GM23338 (cell line): ENCODE results near the gene PDCD2L. TPM values are rescaled to one million over a fixed set of nuclear protein-coding genes. Genes with fewer than 3 reads are reported as not detected.

Experiments used
- ATAC-seq: fragments of 200-7000 bp; cut with Tn5 transposase; 3 replicates; pipeline ENCODE4 v1.9.1; 2020
- DNase-seq: peaks from one replicate; pipeline ENCODE4 v3.0.0-alpha.2; 2015; ENCODE audit warnings: low spot score
- H2AFZ ChIP-seq: fragments of 200-600 bp; sonication (generic); 2 replicates; pipeline ENCODE4 v1.8.0; 2016; ENCODE audit warnings: antibody characterized with exemption, mild to moderate bottlenecking, moderate library complexity
- H3F3A ChIP-seq: fragments of 200-600 bp; sonication (generic); replicated peaks from 2 replicates; pipeline ENCODE4 v1.8.0; 2017; ENCODE audit warnings: antibody characterized with exemption, mixed run types, low read depth
- H3K27ac ChIP-seq: fragments of 200-600 bp; sonication (generic); 2 replicates; pipeline ENCODE4 v1.6.1; 2016; ENCODE audit warnings: low read depth
- H3K27me3 ChIP-seq: fragments of 200-600 bp; sonication (generic); 2 replicates; pipeline ENCODE4 v1.8.0; 2016; ENCODE audit warnings: mild to moderate bottlenecking, mixed run types, moderate library complexity; ENCODE audit not compliant: insufficient read depth
- H3K36me3 ChIP-seq: fragments of 200-600 bp; sonication (generic); 2 replicates; pipeline ENCODE4 v1.8.0; 2016; ENCODE audit warnings: mild to moderate bottlenecking; ENCODE audit not compliant: insufficient read depth
- H3K4me1 ChIP-seq: fragments of 200-600 bp; sonication (generic); 2 replicates; pipeline ENCODE4 v1.8.0; 2016; ENCODE audit warnings: mild to moderate bottlenecking, moderate library complexity; ENCODE audit not compliant: insufficient read depth
- H3K4me2 ChIP-seq: fragments of 200-600 bp; sonication (generic); 2 replicates; pipeline ENCODE4 v1.7.1; 2017; ENCODE audit warnings: mixed run types
- H3K4me3 ChIP-seq: fragments of 200-600 bp; sonication (generic); 2 replicates; pipeline ENCODE4 v1.6.1; 2016; ENCODE audit warnings: mixed run types
- H3K79me2 ChIP-seq: fragments of 200-600 bp; sonication (generic); replicated peaks from 2 replicates; pipeline ENCODE4 v1.8.0; 2017; ENCODE audit warnings: mild to moderate bottlenecking; ENCODE audit not compliant: insufficient read depth
- H3K9me2 ChIP-seq: fragments of 200-600 bp; sonication (generic); 2 replicates; pipeline ENCODE4 v1.8.0; 2017; ENCODE audit not compliant: insufficient read depth
- H4K20me1 ChIP-seq: fragments of 200-600 bp; sonication (generic); replicated peaks from 2 replicates; pipeline ENCODE4 v1.8.0; 2017; ENCODE audit warnings: mild to moderate bottlenecking; ENCODE audit not compliant: insufficient read depth
- H3K27ac Mint-ChIP-seq: 2 replicates; pipeline ENCODE4 v1.8.0; 2020; ENCODE audit warnings: inconsistent platforms, mild to moderate bottlenecking, moderate library complexity, mixed read lengths
- H3K27me3 Mint-ChIP-seq: 3 replicates; pipeline ENCODE4 v1.8.0; 2022; ENCODE audit warnings: low read depth, mild to moderate bottlenecking, moderate library complexity, mixed read lengths, inconsistent platforms; ENCODE audit not compliant: insufficient read depth, poor library complexity
- H3K36me3 Mint-ChIP-seq: 3 replicates; pipeline ENCODE4 v1.8.0; 2021; ENCODE audit warnings: low read depth, mild to moderate bottlenecking, inconsistent platforms, moderate library complexity, mixed read lengths
- H3K4me1 Mint-ChIP-seq: 3 replicates; pipeline ENCODE4 v1.8.0; 2020; ENCODE audit warnings: mild to moderate bottlenecking, inconsistent platforms, mixed read lengths
- H3K4me3 Mint-ChIP-seq: 3 replicates; pipeline ENCODE4 v1.8.0; 2021; ENCODE audit warnings: moderate library complexity, mild to moderate bottlenecking, inconsistent platforms, mixed read lengths
- H3K9me3 Mint-ChIP-seq: 3 replicates; pipeline ENCODE4 v1.8.0; 2020; ENCODE audit warnings: moderate library complexity, mild to moderate bottlenecking, inconsistent platforms, mixed read lengths
- CREB1 ChIP-seq: fragments of 250-450 bp; sonication (Bioruptor Pico); IDR thresholded peaks from 2 replicates; pipeline ENCODE4 v1.5.0; 2020; ENCODE audit warnings: low read depth, mild to moderate bottlenecking, moderate library complexity
- EZH2 ChIP-seq: fragments of 200-600 bp; sonication (generic); IDR thresholded peaks from one replicate; pipeline ENCODE4 v1.8.0; 2017; ENCODE audit warnings: antibody characterized with exemption, mild to moderate bottlenecking, low read depth; ENCODE audit not compliant: unreplicated experiment
- JUNB ChIP-seq: IDR thresholded peaks from one replicate; pipeline ENCODE4 v1.6.1; 2016; ENCODE audit warnings: antibody characterized with exemption; ENCODE audit not compliant: unreplicated experiment
- STAT1 ChIP-seq: IDR thresholded peaks from one replicate; pipeline ENCODE4 v1.6.1; 2016; ENCODE audit warnings: antibody characterized with exemption; ENCODE audit not compliant: unreplicated experiment
- ZNF114 ChIP-seq: fragments of 250-450 bp; sonication (Bioruptor Pico); IDR thresholded peaks from 2 replicates; pipeline ENCODE4 v1.5.0; 2020; ENCODE audit warnings: mild to moderate bottlenecking, moderate library complexity
- polyA plus RNA-seq: library from polyadenylated mRNA; unstranded; fragments of >200 nt; fragmentation: Nextera tagmentation; extraction: Ambion mirVana; gene quantifications from 2 replicates; pipeline ENCODE4 v1.2.1, GENCODE V29; 2016
- total RNA-seq: library from RNA; depleted of rRNA; stranded (reverse); fragments of >200 nt; shearing (Covaris generic); gene quantifications from 2 replicates; pipeline ENCODE4 v1.2.3, GENCODE V29; 2014
- TF ChIP-seq, protein P1 (sequence below), 2 experiments: fragments of 200-600 bp in 1 of 2; sonication (generic) in 1 of 2; conservative IDR thresholded peaks; 2 replicates each; pipeline versions ENCODE4 v1.5.1 to v1.6.1; 2016 to 2017; ENCODE audit warnings: antibody characterized with exemption in 2 of 2, low read depth in 2 of 2, mild to moderate bottlenecking in 2 of 2, moderate library complexity in 1 of 2
- TF ChIP-seq, protein P2 (sequence below): IDR thresholded peaks from one replicate; pipeline ENCODE4 v1.6.1; 2018; ENCODE audit warnings: antibody characterized with exemption; ENCODE audit not compliant: unreplicated experiment
- TF ChIP-seq, protein P3 (sequence below): fragments of 250-450 bp; sonication (Bioruptor Pico); IDR thresholded peaks from 2 replicates; pipeline ENCODE4 v1.5.0; 2020; ENCODE audit warnings: mild to moderate bottlenecking, moderate library complexity

Gene PDCD2L
- total and polyA plus RNA-seq, 2 experiments from 2014 or later = 61.3 to 67.2 TPM

DNA sequence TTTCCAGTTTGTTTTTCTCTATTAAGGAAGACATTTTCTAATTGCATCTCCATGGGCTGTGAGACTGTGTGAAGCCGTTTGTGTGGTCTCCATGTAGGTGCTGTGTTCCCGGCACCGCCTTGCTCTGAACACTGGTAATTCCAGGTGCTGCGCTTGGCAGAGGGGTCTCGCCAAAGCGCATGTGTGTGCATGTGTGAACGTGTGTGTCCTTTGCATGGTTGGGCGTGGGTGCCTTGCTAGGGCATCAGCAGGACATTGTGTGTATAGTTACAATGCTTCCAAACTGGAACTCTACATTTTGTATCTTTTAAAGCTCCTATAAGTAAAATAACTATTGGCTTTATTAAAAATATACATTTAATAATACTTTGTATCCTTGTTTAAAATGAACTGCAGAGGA is 49.0 kb upstream of the PDCD2L start (continued):
- TF ChIP-seq, protein P1, sequence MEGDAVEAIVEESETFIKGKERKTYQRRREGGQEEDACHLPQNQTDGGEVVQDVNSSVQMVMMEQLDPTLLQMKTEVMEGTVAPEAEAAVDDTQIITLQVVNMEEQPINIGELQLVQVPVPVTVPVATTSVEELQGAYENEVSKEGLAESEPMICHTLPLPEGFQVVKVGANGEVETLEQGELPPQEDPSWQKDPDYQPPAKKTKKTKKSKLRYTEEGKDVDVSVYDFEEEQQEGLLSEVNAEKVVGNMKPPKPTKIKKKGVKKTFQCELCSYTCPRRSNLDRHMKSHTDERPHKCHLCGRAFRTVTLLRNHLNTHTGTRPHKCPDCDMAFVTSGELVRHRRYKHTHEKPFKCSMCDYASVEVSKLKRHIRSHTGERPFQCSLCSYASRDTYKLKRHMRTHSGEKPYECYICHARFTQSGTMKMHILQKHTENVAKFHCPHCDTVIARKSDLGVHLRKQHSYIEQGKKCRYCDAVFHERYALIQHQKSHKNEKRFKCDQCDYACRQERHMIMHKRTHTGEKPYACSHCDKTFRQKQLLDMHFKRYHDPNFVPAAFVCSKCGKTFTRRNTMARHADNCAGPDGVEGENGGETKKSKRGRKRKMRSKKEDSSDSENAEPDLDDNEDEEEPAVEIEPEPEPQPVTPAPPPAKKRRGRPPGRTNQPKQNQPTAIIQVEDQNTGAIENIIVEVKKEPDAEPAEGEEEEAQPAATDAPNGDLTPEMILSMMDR (conservative IDR thresholded peaks at IDR 0.05; ENCODE audit: low read depth in 2 of 2) = no peak
- TF ChIP-seq ZNF114 (CRISPR knock-in tag) (no peak), EZH2 (no peak), JUNB (no peak), STAT1 (no peak)
- TF ChIP-seq, protein P2, sequence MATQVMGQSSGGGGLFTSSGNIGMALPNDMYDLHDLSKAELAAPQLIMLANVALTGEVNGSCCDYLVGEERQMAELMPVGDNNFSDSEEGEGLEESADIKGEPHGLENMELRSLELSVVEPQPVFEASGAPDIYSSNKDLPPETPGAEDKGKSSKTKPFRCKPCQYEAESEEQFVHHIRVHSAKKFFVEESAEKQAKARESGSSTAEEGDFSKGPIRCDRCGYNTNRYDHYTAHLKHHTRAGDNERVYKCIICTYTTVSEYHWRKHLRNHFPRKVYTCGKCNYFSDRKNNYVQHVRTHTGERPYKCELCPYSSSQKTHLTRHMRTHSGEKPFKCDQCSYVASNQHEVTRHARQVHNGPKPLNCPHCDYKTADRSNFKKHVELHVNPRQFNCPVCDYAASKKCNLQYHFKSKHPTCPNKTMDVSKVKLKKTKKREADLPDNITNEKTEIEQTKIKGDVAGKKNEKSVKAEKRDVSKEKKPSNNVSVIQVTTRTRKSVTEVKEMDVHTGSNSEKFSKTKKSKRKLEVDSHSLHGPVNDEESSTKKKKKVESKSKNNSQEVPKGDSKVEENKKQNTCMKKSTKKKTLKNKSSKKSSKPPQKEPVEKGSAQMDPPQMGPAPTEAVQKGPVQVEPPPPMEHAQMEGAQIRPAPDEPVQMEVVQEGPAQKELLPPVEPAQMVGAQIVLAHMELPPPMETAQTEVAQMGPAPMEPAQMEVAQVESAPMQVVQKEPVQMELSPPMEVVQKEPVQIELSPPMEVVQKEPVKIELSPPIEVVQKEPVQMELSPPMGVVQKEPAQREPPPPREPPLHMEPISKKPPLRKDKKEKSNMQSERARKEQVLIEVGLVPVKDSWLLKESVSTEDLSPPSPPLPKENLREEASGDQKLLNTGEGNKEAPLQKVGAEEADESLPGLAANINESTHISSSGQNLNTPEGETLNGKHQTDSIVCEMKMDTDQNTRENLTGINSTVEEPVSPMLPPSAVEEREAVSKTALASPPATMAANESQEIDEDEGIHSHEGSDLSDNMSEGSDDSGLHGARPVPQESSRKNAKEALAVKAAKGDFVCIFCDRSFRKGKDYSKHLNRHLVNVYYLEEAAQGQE = no peak

DNA sequence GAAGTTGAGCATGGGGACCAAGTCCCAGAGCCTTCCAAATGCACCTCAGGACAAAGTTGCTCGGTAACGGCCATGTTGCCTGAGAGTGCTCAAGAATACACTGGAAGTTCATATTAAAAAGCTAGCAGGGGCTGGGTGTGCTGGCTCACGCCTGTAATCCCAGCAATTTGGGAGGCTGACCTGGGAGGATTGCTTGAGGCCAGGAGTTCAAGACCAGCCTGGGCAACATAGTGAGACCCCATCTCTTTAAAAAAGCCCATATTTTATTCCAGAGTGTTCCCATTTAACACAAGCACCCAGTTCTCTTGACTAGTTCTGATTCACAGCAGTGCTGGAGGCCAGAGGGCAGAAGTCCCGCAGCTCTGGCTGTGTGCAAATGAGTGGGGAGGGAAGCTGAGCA is 47.3 kb upstream of the PDCD2L start:
- Mint-ChIP-seq H3K27ac (no peak overlapping the region), H3K4me3 (no peak overlapping the region), H3K36me3 (peaks cover 6% of the 10 kb centered on the region; the same call in 1 of the 3 replicates), H3K9me3 (no peaks in the 10 kb centered on the region; the same call in 2 of the 3 replicates), H3K4me1 (peaks cover 17% of the 10 kb centered on the region), H3K27me3 (peaks cover 8% of the 10 kb centered on the region)
- Histone ChIP-seq H3K36me3 (no peaks in the 10 kb centered on the region), H3K4me1 (peaks cover 11% of the 10 kb centered on the region; the same call in 1 of the 2 replicates), H3K9me2 (no peaks in the 10 kb centered on the region), H2AFZ (no peak overlapping the region), H3F3A (peaks cover 16% of the 10 kb centered on the region), H3K27me3 (no peaks in the 10 kb centered on the region), H3K4me3 (no peak overlapping the region), H3K27ac (no peak overlapping the region), H3K4me2 (no peak overlapping the region), H3K79me2 (no peaks in the 10 kb centered on the region), H4K20me1 (no peaks in the 10 kb centered on the region)
- ATAC-seq (no peak), DNase-seq (no peak)
- TF ChIP-seq JUNB (no peak), CREB1 (CRISPR knock-in tag) (no peak)
- TF ChIP-seq, protein P3, sequence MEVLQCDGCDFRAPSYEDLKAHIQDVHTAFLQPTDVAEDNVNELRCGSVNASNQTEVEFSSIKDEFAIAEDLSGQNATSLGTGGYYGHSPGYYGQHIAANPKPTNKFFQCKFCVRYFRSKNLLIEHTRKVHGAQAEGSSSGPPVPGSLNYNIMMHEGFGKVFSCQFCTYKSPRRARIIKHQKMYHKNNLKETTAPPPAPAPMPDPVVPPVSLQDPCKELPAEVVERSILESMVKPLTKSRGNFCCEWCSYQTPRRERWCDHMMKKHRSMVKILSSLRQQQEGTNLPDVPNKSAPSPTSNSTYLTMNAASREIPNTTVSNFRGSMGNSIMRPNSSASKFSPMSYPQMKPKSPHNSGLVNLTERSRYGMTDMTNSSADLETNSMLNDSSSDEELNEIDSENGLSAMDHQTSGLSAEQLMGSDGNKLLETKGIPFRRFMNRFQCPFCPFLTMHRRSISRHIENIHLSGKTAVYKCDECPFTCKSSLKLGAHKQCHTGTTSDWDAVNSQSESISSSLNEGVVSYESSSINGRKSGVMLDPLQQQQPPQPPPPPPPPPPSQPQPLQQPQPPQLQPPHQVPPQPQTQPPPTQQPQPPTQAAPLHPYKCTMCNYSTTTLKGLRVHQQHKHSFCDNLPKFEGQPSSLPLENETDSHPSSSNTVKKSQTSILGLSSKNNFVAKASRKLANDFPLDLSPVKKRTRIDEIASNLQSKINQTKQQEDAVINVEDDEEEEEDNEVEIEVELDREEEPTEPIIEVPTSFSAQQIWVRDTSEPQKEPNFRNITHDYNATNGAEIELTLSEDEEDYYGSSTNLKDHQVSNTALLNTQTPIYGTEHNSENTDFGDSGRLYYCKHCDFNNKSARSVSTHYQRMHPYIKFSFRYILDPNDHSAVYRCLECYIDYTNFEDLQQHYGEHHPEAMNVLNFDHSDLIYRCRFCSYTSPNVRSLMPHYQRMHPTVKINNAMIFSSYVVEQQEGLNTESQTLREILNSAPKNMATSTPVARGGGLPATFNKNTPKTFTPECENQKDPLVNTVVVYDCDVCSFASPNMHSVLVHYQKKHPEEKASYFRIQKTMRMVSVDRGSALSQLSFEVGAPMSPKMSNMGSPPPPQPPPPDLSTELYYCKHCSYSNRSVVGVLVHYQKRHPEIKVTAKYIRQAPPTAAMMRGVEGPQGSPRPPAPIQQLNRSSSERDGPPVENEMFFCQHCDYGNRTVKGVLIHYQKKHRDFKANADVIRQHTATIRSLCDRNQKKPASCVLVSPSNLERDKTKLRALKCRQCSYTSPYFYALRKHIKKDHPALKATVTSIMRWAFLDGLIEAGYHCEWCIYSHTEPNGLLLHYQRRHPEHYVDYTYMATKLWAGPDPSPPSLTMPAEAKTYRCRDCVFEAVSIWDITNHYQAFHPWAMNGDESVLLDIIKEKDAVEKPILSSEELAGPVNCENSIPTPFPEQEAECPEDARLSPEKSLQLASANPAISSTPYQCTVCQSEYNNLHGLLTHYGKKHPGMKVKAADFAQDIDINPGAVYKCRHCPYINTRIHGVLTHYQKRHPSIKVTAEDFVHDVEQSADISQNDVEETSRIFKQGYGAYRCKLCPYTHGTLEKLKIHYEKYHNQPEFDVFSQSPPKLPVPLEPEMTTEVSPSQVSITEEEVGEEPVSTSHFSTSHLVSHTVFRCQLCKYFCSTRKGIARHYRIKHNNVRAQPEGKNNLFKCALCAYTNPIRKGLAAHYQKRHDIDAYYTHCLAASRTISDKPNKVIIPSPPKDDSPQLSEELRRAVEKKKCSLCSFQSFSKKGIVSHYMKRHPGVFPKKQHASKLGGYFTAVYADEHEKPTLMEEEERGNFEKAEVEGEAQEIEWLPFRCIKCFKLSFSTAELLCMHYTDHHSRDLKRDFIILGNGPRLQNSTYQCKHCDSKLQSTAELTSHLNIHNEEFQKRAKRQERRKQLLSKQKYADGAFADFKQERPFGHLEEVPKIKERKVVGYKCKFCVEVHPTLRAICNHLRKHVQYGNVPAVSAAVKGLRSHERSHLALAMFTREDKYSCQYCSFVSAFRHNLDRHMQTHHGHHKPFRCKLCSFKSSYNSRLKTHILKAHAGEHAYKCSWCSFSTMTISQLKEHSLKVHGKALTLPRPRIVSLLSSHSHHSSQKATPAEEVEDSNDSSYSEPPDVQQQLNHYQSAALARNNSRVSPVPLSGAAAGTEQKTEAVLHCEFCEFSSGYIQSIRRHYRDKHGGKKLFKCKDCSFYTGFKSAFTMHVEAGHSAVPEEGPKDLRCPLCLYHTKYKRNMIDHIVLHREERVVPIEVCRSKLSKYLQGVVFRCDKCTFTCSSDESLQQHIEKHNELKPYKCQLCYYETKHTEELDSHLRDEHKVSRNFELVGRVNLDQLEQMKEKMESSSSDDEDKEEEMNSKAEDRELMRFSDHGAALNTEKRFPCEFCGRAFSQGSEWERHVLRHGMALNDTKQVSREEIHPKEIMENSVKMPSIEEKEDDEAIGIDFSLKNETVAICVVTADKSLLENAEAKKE (CRISPR knock-in tag) = no peak
